ENCODE measurements around the gene DUSP8. TPM values are rescaled to one million over a fixed set of nuclear protein-coding genes. Genes with fewer than 3 reads are reported as not detected.

DUSP8 gene
- total RNA-seq, 1 donor = 12.5 TPM

- Histone ChIP-seq H3K4me3 (ENCODE audit: low read length) (no peak overlapping the region), H3K4me1 (ENCODE audit: insufficient read depth, low read length) (peaks cover 4% of the 10 kb centered on the region), H3K27me3 (ENCODE audit: insufficient read depth, low read length) (no peaks in the 10 kb centered on the region), H3K9me3 (ENCODE audit: low read depth, low read length) (no peaks in the 10 kb centered on the region)
Observed at GRCh38 chr11:1504138-1504537, 67.9 kb downstream of the DUSP8 start.

Other genes with a start within 250 kb of the DUSP8 start
- 0.10 TPM for gene BRSK2, start 182.3 kb downstream of the DUSP8 start, total RNA-seq
- gene MOB2, start 85.5 kb downstream of the DUSP8 start, total RNA-seq = 20.7 TPM
- gene KRTAP5-1, start 13.0 kb upstream of the DUSP8 start, total RNA-seq = not detected
- gene KRTAP5-2, start 26.0 kb upstream of the DUSP8 start, total RNA-seq = not detected
- not detected for gene KRTAP5-3, start 36.2 kb upstream of the DUSP8 start, total RNA-seq
- gene KRTAP5-4, start 49.9 kb upstream of the DUSP8 start, total RNA-seq = not detected
- not detected for gene KRTAP5-5, start 57.5 kb upstream of the DUSP8 start, total RNA-seq
- gene KRTAP5-6, start 124.9 kb upstream of the DUSP8 start, total RNA-seq = not detected
- gene IFITM10, start 178.3 kb upstream of the DUSP8 start, total RNA-seq = 4.8 TPM
- 253 TPM for gene CTSD, start 191.7 kb upstream of the DUSP8 start, total RNA-seq

All from mononuclear cell (primary cell).